ENCODE measurements around the gene GREB1.

Gene GREB1

GRCh38 chr2:11503354-11503927 lies 30.4 kb upstream of the GREB1 start:
- Mint-ChIP-seq H3K9me3 (no peaks in the 10 kb centered on the region), H3K27ac (no peak overlapping the region), H3K4me1 (ENCODE audit: low read depth) (peaks cover 6% of the 10 kb centered on the region), H3K4me3 (no peak overlapping the region), H3K27me3 (ENCODE audit: low read depth) (no peaks in the 10 kb centered on the region), H3K36me3 (ENCODE audit: low read depth) (no peaks in the 10 kb centered on the region)

- Mint-ChIP-seq H3K36me3 (ENCODE audit: low read depth) (no peaks in the 10 kb centered on the region), H3K27me3 (ENCODE audit: low read depth) (no peaks in the 10 kb centered on the region), H3K9me3 (no peaks in the 10 kb centered on the region), H3K4me1 (ENCODE audit: low read depth) (peaks cover 1% of the 10 kb centered on the region), H3K4me3 (no peak overlapping the region), H3K27ac (no peak overlapping the region)
Measured at GRCh38 chr2:11505652-11506610, 27.9 kb upstream of the GREB1 start.

GRCh38 chr2:11506611-11506969 lies 27.3 kb upstream of the GREB1 start:
- no peak overlapping the region for H3K27ac Mint-ChIP-seq

GRCh38 chr2:11507517-11507916 lies 26.3 kb upstream of the GREB1 start:
- Mint-ChIP-seq H3K27me3 (ENCODE audit: low read depth) (no peaks in the 10 kb centered on the region), H3K36me3 (ENCODE audit: low read depth) (no peaks in the 10 kb centered on the region), H3K4me3 (no peak overlapping the region), H3K9me3 (no peaks in the 10 kb centered on the region), H3K4me1 (ENCODE audit: low read depth) (no peaks in the 10 kb centered on the region), H3K27ac (no peak overlapping the region)

More at GRCh38 chr2:11506611-11506969, 27.3 kb upstream of the GREB1 start:
- no peak overlapping the region for H3K4me3 Mint-ChIP-seq
- H3K36me3 Mint-ChIP-seq (ENCODE audit: low read depth): no peaks in the 10 kb centered on the region
- no peaks in the 10 kb centered on the region for H3K27me3 Mint-ChIP-seq (ENCODE audit: low read depth)
- no peaks in the 10 kb centered on the region for H3K9me3 Mint-ChIP-seq
- no peaks in the 10 kb centered on the region for H3K4me1 Mint-ChIP-seq (ENCODE audit: low read depth)

- H3K4me3 Mint-ChIP-seq: no peak overlapping the region
- no peak overlapping the region for H3K27ac Mint-ChIP-seq
- H3K27me3 Mint-ChIP-seq (ENCODE audit: low read depth): no peaks in the 10 kb centered on the region
- H3K36me3 Mint-ChIP-seq (ENCODE audit: low read depth): no peaks in the 10 kb centered on the region
- no peaks in the 10 kb centered on the region for H3K4me1 Mint-ChIP-seq (ENCODE audit: low read depth)
- no peaks in the 10 kb centered on the region for H3K9me3 Mint-ChIP-seq
Measured at GRCh38 chr2:11508279-11508678, 25.6 kb upstream of the GREB1 start.

GRCh38 chr2:11509657-11510360 lies 24.0 kb upstream of the GREB1 start:
- no peaks in the 10 kb centered on the region for H3K4me1 Mint-ChIP-seq (ENCODE audit: low read depth)
- no peaks in the 10 kb centered on the region for H3K9me3 Mint-ChIP-seq
- no peak overlapping the region for H3K27ac Mint-ChIP-seq
- no peak overlapping the region for H3K4me3 Mint-ChIP-seq
- H3K36me3 Mint-ChIP-seq (ENCODE audit: low read depth): no peaks in the 10 kb centered on the region
- no peaks in the 10 kb centered on the region for H3K27me3 Mint-ChIP-seq (ENCODE audit: low read depth)

- no peak overlapping the region for H3K4me3 Mint-ChIP-seq
- no peak overlapping the region for H3K27ac Mint-ChIP-seq
- no peaks in the 10 kb centered on the region for H3K27me3 Mint-ChIP-seq (ENCODE audit: low read depth)
- H3K9me3 Mint-ChIP-seq: no peaks in the 10 kb centered on the region
- no peaks in the 10 kb centered on the region for H3K36me3 Mint-ChIP-seq (ENCODE audit: low read depth)
- no peaks in the 10 kb centered on the region for H3K4me1 Mint-ChIP-seq (ENCODE audit: low read depth)
Measured at GRCh38 chr2:11512431-11512830, 21.4 kb upstream of the GREB1 start.

- H3K9me3 Mint-ChIP-seq: no peaks in the 10 kb centered on the region
- H3K27me3 Mint-ChIP-seq (ENCODE audit: low read depth): no peaks in the 10 kb centered on the region
- H3K4me3 Mint-ChIP-seq: no peak overlapping the region
- no peak overlapping the region for H3K27ac Mint-ChIP-seq
- no peaks in the 10 kb centered on the region for H3K4me1 Mint-ChIP-seq (ENCODE audit: low read depth)
- no peaks in the 10 kb centered on the region for H3K36me3 Mint-ChIP-seq (ENCODE audit: low read depth)
Measured at GRCh38 chr2:11513319-11513718, 20.5 kb upstream of the GREB1 start.

- Mint-ChIP-seq H3K36me3 (ENCODE audit: low read depth) (no peaks in the 10 kb centered on the region), H3K27ac (no peak overlapping the region), H3K4me1 (ENCODE audit: low read depth) (no peaks in the 10 kb centered on the region), H3K9me3 (no peaks in the 10 kb centered on the region), H3K4me3 (no peak overlapping the region), H3K27me3 (ENCODE audit: low read depth) (no peaks in the 10 kb centered on the region)
Measured at GRCh38 chr2:11514081-11514730, 19.6 kb upstream of the GREB1 start.

- no peak overlapping the region for H3K27ac Mint-ChIP-seq
- H3K4me1 Mint-ChIP-seq (ENCODE audit: low read depth): no peaks in the 10 kb centered on the region
- H3K9me3 Mint-ChIP-seq: no peaks in the 10 kb centered on the region
- H3K4me3 Mint-ChIP-seq: no peak overlapping the region
- no peaks in the 10 kb centered on the region for H3K27me3 Mint-ChIP-seq (ENCODE audit: low read depth)
- no peaks in the 10 kb centered on the region for H3K36me3 Mint-ChIP-seq (ENCODE audit: low read depth)
Measured at GRCh38 chr2:11514904-11515303, 18.9 kb upstream of the GREB1 start.

GRCh38 chr2:11515490-11515981 lies 18.3 kb upstream of the GREB1 start:
- H3K27me3 Mint-ChIP-seq (ENCODE audit: low read depth): no peaks in the 10 kb centered on the region
- no peaks in the 10 kb centered on the region for H3K4me1 Mint-ChIP-seq (ENCODE audit: low read depth)
- H3K27ac Mint-ChIP-seq: no peak overlapping the region
- peaks cover 2% of the 10 kb centered on the region for H3K9me3 Mint-ChIP-seq
- no peak overlapping the region for H3K4me3 Mint-ChIP-seq
- no peaks in the 10 kb centered on the region for H3K36me3 Mint-ChIP-seq (ENCODE audit: low read depth)

- Mint-ChIP-seq H3K4me1 (ENCODE audit: low read depth) (no peaks in the 10 kb centered on the region), H3K27ac (no peak overlapping the region), H3K4me3 (no peak overlapping the region), H3K9me3 (peaks cover 6% of the 10 kb centered on the region), H3K27me3 (ENCODE audit: low read depth) (no peaks in the 10 kb centered on the region), H3K36me3 (ENCODE audit: low read depth) (no peaks in the 10 kb centered on the region)
Measured at GRCh38 chr2:11516984-11517648, 16.7 kb upstream of the GREB1 start.

- Mint-ChIP-seq H3K9me3 (peaks cover 6% of the 10 kb centered on the region), H3K4me3 (no peak overlapping the region), H3K27ac (no peak overlapping the region), H3K27me3 (ENCODE audit: low read depth) (no peaks in the 10 kb centered on the region), H3K4me1 (ENCODE audit: low read depth) (no peaks in the 10 kb centered on the region), H3K36me3 (ENCODE audit: low read depth) (no peaks in the 10 kb centered on the region)
Measured at GRCh38 chr2:11517906-11518305, 15.9 kb upstream of the GREB1 start.
